Activated naive CD8-positive, alpha-beta T cell treated with anti-CD3 and anti-CD28 coated beads, Interleukin-2, amount 10 ng/mL, durations not matched to agents 7 days and 5 days (primary cell): ENCODE results near the gene PCLO. TPM values are rescaled to one million over a fixed set of nuclear protein-coding genes. Genes with fewer than 3 reads are reported as not detected.

Experiments used
- ATAC-seq: fragments of 150-1000 bp; cut with Tn5 transposase; one replicate; pipeline ENCODE4 v1.10.0; 2021; ENCODE audit warnings: low read depth, moderate library complexity
- POLR2A ChIA-PET: fragments of 350-600 bp; sonication (Branson Sonifier 250); formaldehyde crosslinking; loops from one replicate; lab custom pipeline; 2021; ENCODE audit warnings: antibody characterized with exemption; lab: Charles Lee
- DNase-seq: peaks from one replicate; pipeline ENCODE4 v3.0.0; 2021
- H3K27ac Mint-ChIP-seq: one replicate; pipeline ENCODE4 v1.8.0; 2022; ENCODE audit warnings: mild to moderate bottlenecking, mixed read lengths
- H3K27me3 Mint-ChIP-seq: one replicate; pipeline ENCODE4 v1.8.0; 2022; ENCODE audit warnings: mild to moderate bottlenecking, moderate library complexity, mixed read lengths
- H3K36me3 Mint-ChIP-seq: one replicate; pipeline ENCODE4 v1.8.0; 2021; ENCODE audit warnings: mild to moderate bottlenecking, mixed read lengths
- H3K4me1 Mint-ChIP-seq: one replicate; pipeline ENCODE4 v1.8.0; 2021; ENCODE audit warnings: mixed read lengths
- H3K4me3 Mint-ChIP-seq: one replicate; pipeline ENCODE4 v1.8.0; 2022; ENCODE audit warnings: mild to moderate bottlenecking, moderate library complexity, mixed read lengths
- H3K9me3 Mint-ChIP-seq: one replicate; pipeline ENCODE4 v1.8.0; 2021; ENCODE audit warnings: mixed read lengths
- total RNA-seq, 2 experiments: library from RNA; stranded (reverse); gene quantifications; one replicate each; pipeline ENCODE4 v1.2.3, GENCODE V29; 2021

PCLO gene
- total RNA-seq = not detected

GRCh38 chr7:83162402-83163256, at the start of gene PCLO:
Gene PCLO, minus strand, starts transcription at chr7:83162884. Its CDS starts 292 bp downstream, at chr7:83162592.
- no peaks in the 10 kb centered on the region for H3K36me3 Mint-ChIP-seq
- H3K9me3 Mint-ChIP-seq = no peaks in the 10 kb centered on the region
- no peak within 1 kb of the TSS for H3K27ac Mint-ChIP-seq
- peak within 1 kb of the TSS; percentile 67 for H3K4me3 Mint-ChIP-seq
- peak; percentile 99 for ATAC-seq
- POLR2A ChIA-PET = no interaction called here
- H3K27me3 Mint-ChIP-seq = peaks cover 16% of the 10 kb centered on the region
- peaks cover 5% of the 10 kb centered on the region for H3K4me1 Mint-ChIP-seq
- peak; percentile 75 for DNase-seq

- Mint-ChIP-seq H3K36me3 (no peaks in the 10 kb centered on the region), H3K27me3 (no peaks in the 10 kb centered on the region), H3K4me3 (no peak overlapping the region), H3K4me1 (no peaks in the 10 kb centered on the region), H3K27ac (no peak overlapping the region), H3K9me3 (no peaks in the 10 kb centered on the region)
- ATAC-seq (no peak), DNase-seq (no peak)
- POLR2A ChIA-PET = no interaction called here
These were observed 49.0 kb upstream of the PCLO start for GRCh38 chr7:83211685-83212084.

GRCh38 chr7:83210479-83210878, 47.8 kb upstream of the PCLO start:
- POLR2A ChIA-PET = no interaction called here
- DNase-seq (no peak), ATAC-seq (no peak)
- no peaks in the 10 kb centered on the region for H3K4me1 Mint-ChIP-seq
- no peak overlapping the region for H3K27ac Mint-ChIP-seq
- no peaks in the 10 kb centered on the region for H3K36me3 Mint-ChIP-seq
- no peaks in the 10 kb centered on the region for H3K9me3 Mint-ChIP-seq
- no peaks in the 10 kb centered on the region for H3K27me3 Mint-ChIP-seq
- H3K4me3 Mint-ChIP-seq = no peak overlapping the region

GRCh38 chr7:83204715-83205114, 42.0 kb upstream of the PCLO start:
- H3K27ac Mint-ChIP-seq = no peak overlapping the region
- H3K27me3 Mint-ChIP-seq = no peaks in the 10 kb centered on the region
- H3K4me1 Mint-ChIP-seq = no peaks in the 10 kb centered on the region
- no peaks in the 10 kb centered on the region for H3K36me3 Mint-ChIP-seq
- no peaks in the 10 kb centered on the region for H3K9me3 Mint-ChIP-seq
- POLR2A ChIA-PET = no interaction called here
- ATAC-seq (no peak), DNase-seq (no peak)
- H3K4me3 Mint-ChIP-seq = no peak overlapping the region

- Mint-ChIP-seq H3K27ac (no peak overlapping the region), H3K9me3 (no peaks in the 10 kb centered on the region), H3K4me1 (no peaks in the 10 kb centered on the region), H3K27me3 (no peaks in the 10 kb centered on the region), H3K4me3 (no peak overlapping the region), H3K36me3 (no peaks in the 10 kb centered on the region)
- ATAC-seq (no peak), DNase-seq (no peak)
- POLR2A ChIA-PET = no interaction called here
These were observed 38.7 kb upstream of the PCLO start for GRCh38 chr7:83201355-83201754.

GRCh38 chr7:83190659-83191389, 28.1 kb upstream of the PCLO start:
- Mint-ChIP-seq H3K27me3 (no peaks in the 10 kb centered on the region), H3K4me3 (no peak overlapping the region), H3K4me1 (no peaks in the 10 kb centered on the region), H3K27ac (no peak overlapping the region), H3K9me3 (no peaks in the 10 kb centered on the region), H3K36me3 (no peaks in the 10 kb centered on the region)
- DNase-seq = no peak
- no peak for ATAC-seq
- POLR2A ChIA-PET = no interaction called here

- no peak overlapping the region for H3K27ac Mint-ChIP-seq
- peaks cover 8% of the 10 kb centered on the region for H3K9me3 Mint-ChIP-seq
- ATAC-seq (no peak), DNase-seq (no peak)
- POLR2A ChIA-PET = no interaction called here
- H3K27me3 Mint-ChIP-seq = no peaks in the 10 kb centered on the region
- H3K4me1 Mint-ChIP-seq = no peaks in the 10 kb centered on the region
- H3K4me3 Mint-ChIP-seq = no peak overlapping the region
- no peaks in the 10 kb centered on the region for H3K36me3 Mint-ChIP-seq
These were observed 16.1 kb upstream of the PCLO start for GRCh38 chr7:83178796-83179195.

GRCh38 chr7:83178066-83178465, 15.4 kb upstream of the PCLO start:
- no peak overlapping the region for H3K27ac Mint-ChIP-seq
- DNase-seq (no peak), ATAC-seq (no peak)
- no peaks in the 10 kb centered on the region for H3K27me3 Mint-ChIP-seq
- H3K4me1 Mint-ChIP-seq = no peaks in the 10 kb centered on the region
- H3K9me3 Mint-ChIP-seq = peaks cover 2% of the 10 kb centered on the region
- POLR2A ChIA-PET = no interaction called here
- H3K36me3 Mint-ChIP-seq = no peaks in the 10 kb centered on the region
- no peak overlapping the region for H3K4me3 Mint-ChIP-seq

- DNase-seq (no peak), ATAC-seq (no peak)
- Mint-ChIP-seq H3K4me3 (no peak overlapping the region), H3K9me3 (no peaks in the 10 kb centered on the region), H3K27me3 (no peaks in the 10 kb centered on the region), H3K4me1 (no peaks in the 10 kb centered on the region), H3K27ac (no peak overlapping the region), H3K36me3 (no peaks in the 10 kb centered on the region)
- POLR2A ChIA-PET = no interaction called here
These were observed 11.0 kb upstream of the PCLO start for GRCh38 chr7:83173664-83174063.

GRCh38 chr7:83166781-83167180, 4.1 kb upstream of the PCLO start:
- POLR2A ChIA-PET = no interaction called here

GRCh38 chr7:83161899-83162401, 734 bp downstream of the PCLO start:
- POLR2A ChIA-PET = no interaction called here
- ATAC-seq (peak; percentile 9), DNase-seq (no peak)
- Mint-ChIP-seq H3K36me3 (no peaks in the 10 kb centered on the region), H3K4me3 (peak overlapping the region; percentile 67), H3K9me3 (no peaks in the 10 kb centered on the region), H3K27me3 (peaks cover 16% of the 10 kb centered on the region), H3K4me1 (peaks cover 5% of the 10 kb centered on the region), H3K27ac (no peak overlapping the region)

More at GRCh38 chr7:83166781-83167180, 4.1 kb upstream of the PCLO start:
- H3K27me3 Mint-ChIP-seq = peaks cover 4% of the 10 kb centered on the region
- no peak overlapping the region for H3K4me3 Mint-ChIP-seq
- ATAC-seq (no peak), DNase-seq (no peak)
- no peaks in the 10 kb centered on the region for H3K36me3 Mint-ChIP-seq
- no peak overlapping the region for H3K27ac Mint-ChIP-seq
- H3K9me3 Mint-ChIP-seq = no peaks in the 10 kb centered on the region
- H3K4me1 Mint-ChIP-seq = peaks cover 3% of the 10 kb centered on the region

GRCh38 chr7:83161186-83161585, 1.5 kb downstream of the PCLO start:
- H3K9me3 Mint-ChIP-seq = no peaks in the 10 kb centered on the region
- POLR2A ChIA-PET = no interaction called here
- DNase-seq = no peak
- H3K4me3 Mint-ChIP-seq = no peak overlapping the region
- H3K27me3 Mint-ChIP-seq = peaks cover 16% of the 10 kb centered on the region
- H3K27ac Mint-ChIP-seq = no peak overlapping the region
- H3K36me3 Mint-ChIP-seq = no peaks in the 10 kb centered on the region
- no peak for ATAC-seq
- peaks cover 5% of the 10 kb centered on the region for H3K4me1 Mint-ChIP-seq

- H3K4me3 Mint-ChIP-seq = no peak overlapping the region
- no peaks in the 10 kb centered on the region for H3K36me3 Mint-ChIP-seq
- peaks cover 16% of the 10 kb centered on the region for H3K27me3 Mint-ChIP-seq
- no peak overlapping the region for H3K27ac Mint-ChIP-seq
- no peak for ATAC-seq
- H3K4me1 Mint-ChIP-seq = peaks cover 5% of the 10 kb centered on the region
- POLR2A ChIA-PET = no interaction called here
- DNase-seq = no peak
- H3K9me3 Mint-ChIP-seq = no peaks in the 10 kb centered on the region
These were observed 3.0 kb downstream of the PCLO start for GRCh38 chr7:83159731-83160130.

- Mint-ChIP-seq H3K27ac (no peak overlapping the region), H3K36me3 (no peaks in the 10 kb centered on the region), H3K4me3 (no peak overlapping the region), H3K4me1 (no peaks in the 10 kb centered on the region), H3K27me3 (peaks cover 6% of the 10 kb centered on the region), H3K9me3 (no peaks in the 10 kb centered on the region)
- POLR2A ChIA-PET = no interaction called here
- ATAC-seq = no peak
- DNase-seq = no peak
These were observed 6.7 kb downstream of the PCLO start for GRCh38 chr7:83156006-83156405.
